ENCODE data around the gene MPZL3.

DNA sequence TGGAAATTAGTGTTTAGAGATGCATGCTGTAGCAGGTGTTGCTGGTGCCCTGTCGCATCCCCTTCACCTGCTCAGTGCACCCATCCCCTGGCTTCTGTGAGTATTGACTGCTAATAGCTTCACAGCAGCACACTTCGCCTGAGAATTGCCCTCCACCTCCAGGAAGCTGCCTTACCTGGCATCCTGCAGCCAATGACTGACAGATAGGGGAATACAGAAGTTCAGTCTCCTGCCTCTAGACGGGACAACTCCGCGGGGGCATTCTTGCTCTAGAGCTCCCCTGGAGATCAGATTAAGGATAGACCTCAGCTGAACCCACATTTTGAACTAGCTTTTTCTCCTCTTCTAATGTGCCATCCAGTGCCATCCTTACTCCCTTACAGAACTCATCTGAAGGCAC, 43.0 kb upstream of the MPZL3 start:
- TF ChIP-seq, protein P1, sequence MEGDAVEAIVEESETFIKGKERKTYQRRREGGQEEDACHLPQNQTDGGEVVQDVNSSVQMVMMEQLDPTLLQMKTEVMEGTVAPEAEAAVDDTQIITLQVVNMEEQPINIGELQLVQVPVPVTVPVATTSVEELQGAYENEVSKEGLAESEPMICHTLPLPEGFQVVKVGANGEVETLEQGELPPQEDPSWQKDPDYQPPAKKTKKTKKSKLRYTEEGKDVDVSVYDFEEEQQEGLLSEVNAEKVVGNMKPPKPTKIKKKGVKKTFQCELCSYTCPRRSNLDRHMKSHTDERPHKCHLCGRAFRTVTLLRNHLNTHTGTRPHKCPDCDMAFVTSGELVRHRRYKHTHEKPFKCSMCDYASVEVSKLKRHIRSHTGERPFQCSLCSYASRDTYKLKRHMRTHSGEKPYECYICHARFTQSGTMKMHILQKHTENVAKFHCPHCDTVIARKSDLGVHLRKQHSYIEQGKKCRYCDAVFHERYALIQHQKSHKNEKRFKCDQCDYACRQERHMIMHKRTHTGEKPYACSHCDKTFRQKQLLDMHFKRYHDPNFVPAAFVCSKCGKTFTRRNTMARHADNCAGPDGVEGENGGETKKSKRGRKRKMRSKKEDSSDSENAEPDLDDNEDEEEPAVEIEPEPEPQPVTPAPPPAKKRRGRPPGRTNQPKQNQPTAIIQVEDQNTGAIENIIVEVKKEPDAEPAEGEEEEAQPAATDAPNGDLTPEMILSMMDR (conservative IDR thresholded peaks at IDR 0.05; ENCODE audit: low read depth, low read length): no peak
- TF ChIP-seq EZH2 (IDR thresholded peaks at IDR 0.05; ENCODE audit: borderline replicate concordance, low read depth, low read length, poor library complexity, severe bottlenecking): no peak
